Ishikawa (cell line): Measurements from ENCODE around the gene RNF112.

ENCODE experiments used
- CEBPB ChIP-seq: IDR thresholded peaks from 2 replicates; pipeline ENCODE4 v1.6.1; 2012
- CREB1 ChIP-seq: IDR thresholded peaks from 2 replicates; pipeline ENCODE4 v1.6.1; 2012; ENCODE audit warnings: low read depth
- EGR1 ChIP-seq: IDR thresholded peaks from 2 replicates; pipeline ENCODE4 v1.6.1; 2012
- EP300 ChIP-seq: IDR thresholded peaks from 2 replicates; pipeline ENCODE4 v1.6.1; 2012; ENCODE audit warnings: borderline replicate concordance
- FOXM1 ChIP-seq: IDR thresholded peaks from 2 replicates; pipeline ENCODE4 v1.6.1; 2012; ENCODE audit warnings: low read depth, borderline replicate concordance
- MAX ChIP-seq: IDR thresholded peaks from 2 replicates; pipeline ENCODE4 v1.6.1; 2012
- NFIC ChIP-seq: IDR thresholded peaks from 2 replicates; pipeline ENCODE4 v1.6.1; 2012
- RAD21 ChIP-seq: IDR thresholded peaks from 2 replicates; pipeline ENCODE4 v1.6.1; 2012; ENCODE audit warnings: low read depth
- REST ChIP-seq: IDR thresholded peaks from 2 replicates; pipeline ENCODE4 v1.6.1; 2012; ENCODE audit warnings: low read depth, mild to moderate bottlenecking
- TAF1 ChIP-seq: IDR thresholded peaks from 2 replicates; pipeline ENCODE4 v1.6.1; 2012; ENCODE audit warnings: low read depth, mild to moderate bottlenecking
- TCF12 ChIP-seq: IDR thresholded peaks from 2 replicates; pipeline ENCODE4 v1.6.1; 2012; ENCODE audit warnings: low read depth
- TEAD4 ChIP-seq: IDR thresholded peaks from 2 replicates; pipeline ENCODE4 v1.6.1; 2012
- USF1 ChIP-seq: IDR thresholded peaks from 2 replicates; pipeline ENCODE4 v1.6.1; 2012
- YY1 ChIP-seq: IDR thresholded peaks from 2 replicates; pipeline ENCODE4 v1.6.1; 2012; ENCODE audit warnings: low read depth
- ZBTB7A ChIP-seq: IDR thresholded peaks from 2 replicates; pipeline ENCODE4 v1.6.1; 2012; ENCODE audit warnings: low read depth

RNF112 gene

GRCh38 chr17:19382531-19383444 lies 28.2 kb upstream of the RNF112 start:
- TF ChIP-seq CEBPB (no peak), FOXM1 (no peak), TCF12 (no peak), YY1 (no peak)

GRCh38 chr17:19383681-19384470 lies 27.2 kb upstream of the RNF112 start:
- TF ChIP-seq EGR1 (no peak), ZBTB7A (no peak), CEBPB (no peak), MAX (no peak), TEAD4 (no peak), YY1 (no peak)

- TF ChIP-seq ZBTB7A, result no peak
- no peak for TF ChIP-seq MAX
- no peak for TF ChIP-seq FOXM1
These were observed 26.2 kb upstream of the RNF112 start for GRCh38 chr17:19384723-19385391.

- no peak for TF ChIP-seq USF1
- no peak for TF ChIP-seq EGR1
These were observed 25.5 kb upstream of the RNF112 start for GRCh38 chr17:19385521-19385983.

- TF ChIP-seq ZBTB7A, result no peak
- 0 out of 2 replicates have a peak, but pooled peaks have one; percentile 1 for TF ChIP-seq CEBPB
These were observed 24.7 kb upstream of the RNF112 start for GRCh38 chr17:19386051-19386929.

GRCh38 chr17:19386974-19387920 lies 23.8 kb upstream of the RNF112 start, which contains the start of gene MFAP4:
TSS of gene MFAP4 (minus strand) at chr17:19387190. CDS start at chr17:19387155, 35 bp downstream.
- TF ChIP-seq CREB1 (no peak), TEAD4 (no peak), REST (no peak), RAD21 (no peak), EP300 (no peak), YY1 (no peak), NFIC (no peak; the same call in 1 of the 2 replicates), TCF12 (no peak), USF1 (no peak), FOXM1 (no peak), TAF1 (no peak), ZBTB7A (no peak), CEBPB (no peak), MAX (no peak), EGR1 (no peak)
